ENCODE data around the gene PEX3.
A peak's percentile ranks its signal among the peaks of the same experiment; 100 is the strongest.
"Not testable (repeated sequence)": the region's sequence is repeated elsewhere in the genome, so short reads cannot be mapped to it uniquely, and the experiment has no call there.

Gene PEX3

DNA sequence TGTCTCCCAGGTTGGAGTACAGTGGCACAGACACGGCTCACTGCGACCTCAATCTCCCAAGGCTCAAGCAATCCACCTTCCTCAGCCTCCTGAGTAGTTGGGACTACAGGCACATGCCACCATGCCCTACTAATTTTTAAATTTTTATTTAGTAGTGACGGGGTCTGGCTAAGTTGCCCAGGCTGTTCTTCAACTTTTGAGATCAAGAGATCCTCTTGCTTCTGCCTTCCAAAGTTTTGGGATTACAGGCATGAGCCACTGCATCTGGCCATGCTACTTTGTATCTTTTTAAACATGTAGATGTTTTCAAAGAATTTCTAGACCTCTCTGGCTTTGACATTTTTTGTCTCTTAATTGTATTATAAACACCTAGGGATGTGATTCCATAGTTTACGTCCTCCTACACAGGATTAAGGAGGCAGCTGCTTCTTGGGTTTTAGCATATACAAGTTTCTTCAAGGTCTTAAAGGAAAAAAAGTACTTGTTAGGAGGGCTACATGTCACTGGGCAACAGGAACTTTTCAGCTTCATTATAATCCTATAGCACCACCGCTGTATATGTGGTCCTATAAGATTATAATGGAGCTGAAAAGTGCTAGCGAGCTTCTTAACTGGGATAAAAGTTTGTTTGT lies 1.4 kb upstream of the PEX3 start:
- DNase-seq, result peak in 1 of 6 experiments; percentile 19

DNA sequence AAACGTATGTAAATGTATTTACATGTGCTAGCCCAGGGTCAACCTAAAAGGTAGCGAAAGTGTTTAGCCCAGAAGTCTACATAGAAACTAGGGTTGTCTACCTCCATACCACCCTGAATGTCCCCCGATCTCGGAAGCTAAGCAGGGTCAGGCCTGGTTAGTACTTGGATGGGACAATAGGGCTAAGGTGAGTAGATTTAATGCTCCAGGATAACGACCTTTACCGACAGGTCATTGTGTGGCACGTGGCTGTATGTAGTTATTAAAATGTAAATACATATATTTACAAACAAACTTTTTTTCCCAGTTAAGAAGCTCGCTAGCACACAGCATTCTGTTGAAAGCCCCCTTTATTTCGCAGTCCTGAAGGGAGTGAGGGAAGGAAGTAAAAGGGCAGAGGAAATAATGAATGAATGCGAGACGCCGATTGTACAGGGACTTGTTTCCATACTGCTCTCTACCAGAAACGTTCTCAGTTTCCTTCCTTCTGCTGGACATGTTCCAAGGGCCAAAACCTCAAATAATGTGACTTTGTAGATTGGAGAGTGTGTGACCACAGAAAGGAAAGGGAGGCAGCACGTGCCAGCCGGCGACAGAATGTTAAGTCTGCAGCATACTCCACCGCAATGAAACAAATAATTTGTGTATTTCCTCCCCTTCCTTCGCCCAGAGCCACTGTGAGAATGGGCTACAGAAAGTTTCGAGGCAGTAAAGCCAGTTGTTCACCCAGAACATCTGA lies 722 bp upstream of the PEX3 start:
- DNase-seq, result peak in 5 of 6 experiments; percentile 1 to 35 (median 17)

DNA sequence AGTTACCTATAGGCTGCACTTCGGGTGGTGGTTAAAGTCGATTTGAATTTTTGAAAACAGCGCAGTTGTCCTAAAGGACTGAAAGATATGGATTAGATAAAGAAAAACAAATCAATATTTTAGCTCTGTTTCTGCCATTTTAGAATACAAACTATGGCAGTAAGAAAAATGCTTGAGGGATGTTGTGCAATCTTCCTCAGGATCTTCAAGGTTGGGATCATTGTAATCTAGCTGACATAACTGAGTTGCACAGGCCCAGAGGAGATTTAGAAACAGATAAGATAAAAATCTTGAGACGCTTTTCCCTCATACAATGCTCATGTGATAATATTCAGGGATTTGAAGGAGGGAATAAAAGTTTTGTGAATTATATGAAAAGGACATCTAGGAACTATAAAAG lies 926 bp downstream of the PEX3 start:
- DNase-seq, result no peak

DNA sequence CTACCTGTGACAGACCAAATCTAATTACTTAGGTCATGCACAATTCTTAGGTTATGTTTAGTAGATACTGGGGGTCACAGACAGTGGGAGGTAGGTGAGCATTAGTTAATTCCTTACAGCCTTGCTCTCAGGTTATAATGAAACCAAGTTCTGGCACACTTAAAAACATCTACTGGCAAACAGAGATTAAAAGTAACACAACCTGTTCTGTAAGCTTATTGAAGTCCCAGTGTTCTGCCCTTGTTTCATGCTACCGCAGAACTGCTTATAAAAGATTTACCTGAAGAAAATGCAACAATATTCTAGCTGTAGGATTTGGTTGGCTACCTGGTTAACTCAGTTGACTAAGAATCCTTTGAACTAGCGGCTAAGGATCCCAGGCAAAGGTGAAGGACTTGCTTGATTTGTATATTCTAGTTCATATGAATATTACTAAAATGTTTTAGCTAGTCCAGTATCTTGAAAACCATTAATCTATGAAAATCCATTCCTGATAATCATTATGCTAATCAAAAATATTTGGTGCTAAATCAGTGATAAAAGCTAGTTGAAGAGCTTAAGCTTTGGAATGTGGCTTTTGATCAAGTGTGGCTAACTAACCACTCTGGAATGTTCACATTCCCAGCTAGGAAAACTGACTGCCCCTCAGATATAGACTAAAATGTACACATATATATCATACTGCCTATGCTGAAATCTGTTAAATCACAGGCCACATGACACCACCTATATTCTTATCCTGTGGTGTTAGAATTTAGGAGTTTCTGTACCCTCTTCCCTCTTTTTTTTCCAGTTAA lies 7.2 kb downstream of the PEX3 start:
- DNase-seq, result no peak

DNA sequence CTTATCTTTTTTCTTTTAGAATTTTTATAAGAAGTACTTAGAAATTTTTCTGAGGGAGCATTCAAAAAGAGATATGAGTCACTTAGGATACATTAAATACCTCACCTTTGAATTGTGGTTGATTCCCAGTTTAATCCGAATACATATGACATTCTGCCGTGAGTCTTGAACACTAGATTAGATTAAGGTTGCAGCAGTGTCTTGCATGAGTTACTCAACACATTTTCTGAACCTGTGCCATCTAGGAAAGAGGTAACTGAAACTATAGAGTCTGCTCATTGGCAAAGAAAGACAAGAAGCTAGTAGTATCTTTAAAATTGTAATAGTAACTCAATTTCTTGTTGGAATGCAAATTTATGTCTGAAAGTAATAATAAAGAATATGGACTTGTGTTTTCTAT lies 14.9 kb downstream of the PEX3 start:
- DNase-seq, result no peak

DNA sequence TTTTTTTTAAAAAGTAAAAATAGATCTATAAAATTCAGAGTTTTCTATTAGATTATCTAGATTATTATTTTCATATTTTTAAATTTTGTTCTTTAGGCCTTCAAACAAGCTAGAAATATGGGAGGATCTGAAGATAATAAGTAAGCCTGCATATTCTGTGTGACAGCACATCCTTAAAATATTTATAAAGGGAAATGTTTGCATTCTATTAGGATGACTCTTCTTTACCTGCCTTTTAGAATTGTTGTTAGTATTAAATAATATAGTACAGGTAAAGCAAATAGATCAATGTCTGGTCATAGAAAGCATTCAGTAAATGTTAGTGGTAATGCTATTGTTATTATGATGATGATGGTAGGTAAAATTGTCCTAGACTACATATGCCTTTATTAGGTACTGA lies 17.4 kb downstream of the PEX3 start:
- DNase-seq, result no peak

DNA sequence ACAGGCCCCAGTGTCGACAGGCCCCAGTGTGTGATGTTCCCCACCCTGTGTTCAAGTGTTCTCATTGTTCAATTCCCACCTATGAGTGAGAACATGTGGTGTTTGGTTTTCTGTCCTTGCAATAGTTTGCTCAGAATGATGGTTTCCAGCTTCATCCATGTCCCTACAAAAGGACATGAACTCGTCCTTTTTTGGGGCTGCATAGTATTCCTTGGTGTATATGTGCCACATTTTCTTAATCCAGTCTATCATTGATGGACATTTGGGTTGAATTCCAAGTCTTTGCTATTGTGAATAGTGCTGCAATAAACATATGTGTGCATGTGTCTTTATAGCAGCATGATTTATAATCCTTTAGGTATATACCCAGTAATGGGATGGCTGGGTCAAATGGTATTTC lies 18.2 kb downstream of the PEX3 start:
- DNase-seq, result not testable (repeated sequence)

DNA sequence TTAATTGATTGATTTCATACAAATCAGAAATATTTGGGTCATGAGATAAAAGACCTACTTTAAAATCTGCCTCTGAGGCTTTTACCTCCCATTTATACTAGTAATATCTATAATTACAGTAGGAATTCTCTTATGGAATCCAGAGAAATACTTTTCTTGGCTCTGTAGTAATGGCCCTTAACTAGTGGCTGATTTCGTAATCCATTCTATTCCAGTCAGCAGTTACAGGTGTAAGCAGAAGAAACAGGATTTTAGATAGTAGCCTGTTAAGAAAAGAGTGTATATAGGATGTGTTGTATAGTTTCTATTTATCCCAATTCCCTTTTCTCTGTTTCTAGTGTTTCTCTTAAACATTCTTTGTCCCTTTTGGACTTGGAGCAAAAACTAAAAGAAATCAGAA lies 21.2 kb downstream of the PEX3 start:
- no peak for DNase-seq

DNA sequence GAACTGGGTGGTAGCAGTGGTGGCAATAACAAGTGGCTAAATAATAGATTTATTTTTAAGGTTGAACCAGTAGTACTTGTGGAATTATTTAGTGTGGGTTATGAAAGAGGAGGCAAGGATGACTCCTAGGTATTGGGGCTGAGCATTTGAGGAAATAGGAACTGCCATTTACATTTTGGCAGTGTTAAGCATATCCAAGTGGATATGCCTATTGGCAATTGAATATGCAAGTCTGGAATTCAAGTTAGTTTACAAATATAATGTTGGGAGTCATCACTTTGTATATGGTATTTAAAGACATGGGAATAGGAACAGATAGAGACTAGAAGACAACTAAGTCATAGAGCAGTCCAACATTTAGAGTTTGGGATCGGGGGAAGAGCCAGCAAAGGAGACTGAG lies 25.9 kb downstream of the PEX3 start:
- no peak for DNase-seq

DNA sequence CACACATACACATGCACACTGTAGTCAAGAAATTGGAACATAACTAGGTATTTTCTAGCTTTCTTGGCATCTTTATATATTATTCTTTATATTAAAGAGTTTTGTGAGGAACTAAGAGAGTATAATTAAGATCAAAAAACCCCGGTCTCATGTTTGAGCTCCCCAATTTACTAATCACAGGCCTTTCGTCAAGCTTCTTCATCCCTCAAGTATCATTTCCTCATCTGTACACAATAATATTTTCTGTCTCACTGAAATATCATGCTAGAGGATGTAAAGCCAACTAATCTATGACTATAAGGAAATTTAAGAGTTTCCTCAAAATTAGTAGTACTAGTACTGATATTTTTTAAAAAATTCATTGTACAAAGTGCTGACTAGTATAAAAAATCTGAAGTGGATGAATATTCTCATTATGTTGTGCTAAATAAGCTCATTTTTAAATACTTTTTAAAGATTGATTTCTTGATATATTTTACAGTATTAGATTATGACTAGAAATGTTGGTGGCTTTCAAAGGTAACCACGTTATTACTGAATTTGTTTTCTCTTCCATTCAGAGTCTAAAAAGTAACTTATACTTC lies 28.0 kb downstream of the PEX3 start:
- no peak for DNase-seq

DNA sequence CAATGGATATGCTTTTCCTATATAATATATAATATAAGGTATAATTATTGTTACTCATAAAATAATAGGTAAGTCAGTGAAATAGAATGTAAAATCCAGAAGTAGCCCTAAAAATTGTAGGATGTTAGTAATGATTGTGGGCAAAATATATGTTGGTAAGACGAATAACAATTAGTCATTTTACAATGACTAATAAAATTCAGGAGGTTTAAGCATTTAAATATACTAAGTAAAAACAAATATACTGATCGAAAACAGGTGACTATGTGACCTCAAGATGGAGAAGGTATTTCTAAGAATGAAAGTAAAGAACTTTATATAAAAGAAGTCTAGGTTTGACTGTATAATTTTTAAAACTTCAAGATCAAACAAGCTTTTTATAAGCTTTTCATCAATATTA lies 32.0 kb downstream of the PEX3 start:
- DNase-seq, result no peak

DNA sequence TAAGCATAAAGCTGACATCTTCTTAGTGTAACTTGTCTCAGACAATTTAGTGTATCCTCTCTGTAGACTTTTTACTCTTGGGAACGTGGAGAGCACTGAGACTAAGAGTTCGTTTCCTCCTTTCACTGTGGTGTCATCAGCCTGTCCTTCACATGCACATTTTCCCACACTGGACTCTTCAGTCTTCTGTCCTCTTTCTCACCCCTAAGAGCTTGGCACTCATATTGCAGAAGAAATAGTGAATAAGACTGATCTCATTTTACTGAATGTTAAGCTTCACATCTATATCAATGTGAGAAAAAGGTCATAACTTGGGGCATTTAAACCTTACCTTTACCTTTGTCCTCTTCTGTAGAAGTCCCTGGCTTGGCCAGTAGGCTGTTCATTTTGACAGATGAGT lies 35.4 kb downstream of the PEX3 start:
- DNase-seq, result no peak

DNA sequence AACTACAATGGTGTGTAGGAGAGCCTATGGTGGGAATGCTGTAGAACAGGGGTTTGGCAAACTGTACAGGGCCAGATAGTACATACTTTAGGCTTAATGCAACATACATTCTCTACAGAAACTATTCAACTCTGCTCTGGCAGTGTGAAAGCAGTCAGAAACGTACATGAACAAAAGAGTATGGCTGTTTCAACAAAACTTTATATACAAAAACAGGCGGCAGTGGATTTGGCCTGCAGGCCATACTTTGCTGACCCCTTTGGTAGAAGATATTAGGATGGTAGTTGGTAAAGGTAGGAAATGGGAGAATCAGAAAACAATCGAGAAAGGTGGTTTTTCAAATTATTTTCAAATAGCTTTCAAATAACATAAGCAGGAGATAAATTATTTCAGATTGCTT lies 36.1 kb downstream of the PEX3 start:
- DNase-seq, result no peak

DNA sequence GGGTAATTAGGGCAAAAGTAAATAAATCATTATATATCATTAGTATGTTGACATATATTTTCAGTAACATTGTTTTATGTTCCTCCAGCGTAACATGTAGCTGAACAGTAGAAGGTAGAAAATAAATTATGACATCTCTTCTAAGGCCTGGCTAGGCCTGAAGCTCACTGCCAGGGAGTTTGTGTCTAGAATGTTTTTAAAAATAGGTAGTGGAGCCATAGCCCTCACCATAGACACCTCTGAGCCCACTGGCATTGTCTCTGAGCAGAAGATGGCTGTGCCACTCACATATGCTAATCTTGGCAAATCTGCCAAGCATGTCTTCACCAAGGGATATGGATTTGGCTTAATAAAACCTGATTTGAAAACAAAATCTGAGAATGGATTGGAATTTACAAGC lies 39.6 kb downstream of the PEX3 start:
- no peak for DNase-seq

DNA sequence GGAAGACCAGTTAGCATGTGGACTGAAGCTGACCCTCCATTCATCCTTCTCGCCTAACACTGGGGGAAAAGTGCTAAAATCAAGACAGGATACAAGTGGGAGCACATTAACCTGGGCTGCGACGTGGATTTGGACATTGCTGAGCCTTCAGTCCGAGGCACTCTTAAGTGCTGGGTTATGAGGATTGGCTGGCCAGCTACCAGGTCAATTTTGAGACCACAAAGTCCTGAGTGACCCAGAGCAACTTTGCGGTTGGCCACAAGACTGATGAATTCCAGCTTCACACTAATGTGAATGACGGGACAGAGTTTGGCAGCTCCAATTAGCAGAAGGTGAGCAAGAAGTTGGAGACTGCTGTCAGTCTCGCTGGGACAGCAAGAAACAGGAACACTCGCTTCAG lies 40.2 kb downstream of the PEX3 start:
- DNase-seq, result no peak

DNA sequence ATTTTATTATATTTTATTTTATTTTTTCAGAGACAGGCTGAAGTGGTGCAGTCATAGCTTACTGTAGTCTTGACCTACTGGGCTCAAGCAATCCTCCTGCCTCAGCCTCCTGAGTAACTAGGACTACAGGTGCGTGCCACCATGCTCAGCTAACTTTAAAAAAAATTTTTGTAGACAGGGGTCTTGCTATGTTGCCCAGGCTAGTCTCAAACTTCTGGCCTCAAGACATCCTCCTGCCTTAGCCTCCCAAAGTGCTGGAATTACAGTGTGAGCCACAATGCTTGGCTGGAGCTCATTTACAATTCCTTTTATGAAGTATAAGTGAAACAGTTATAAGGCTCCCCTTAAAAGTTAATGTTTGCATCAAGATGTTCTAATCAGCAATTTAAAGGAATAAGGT lies 46.4 kb downstream of the PEX3 start:
- DNase-seq, result no peak

DNA sequence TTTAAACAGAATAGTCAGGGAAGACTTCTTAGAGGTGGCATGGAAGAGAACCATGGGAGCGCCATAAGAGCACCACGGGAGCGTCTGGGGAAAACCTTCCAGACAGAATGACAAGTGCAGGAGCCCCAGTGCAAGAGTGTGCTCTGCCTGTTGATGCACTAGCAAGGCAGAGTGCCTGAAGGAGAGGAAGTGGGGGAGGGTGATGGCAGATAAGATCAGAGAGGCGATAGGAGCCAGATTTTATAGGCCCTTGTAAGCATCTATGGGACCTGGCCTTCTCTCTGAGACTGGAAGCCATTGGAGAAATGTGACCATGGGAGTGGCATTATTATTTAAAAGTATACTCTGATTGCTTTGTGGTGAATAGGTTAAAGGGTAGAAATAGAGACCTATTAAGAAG lies 47.8 kb downstream of the PEX3 start:
- DNase-seq, result peak in 4 of 6 experiments; percentile 17 to 31 (median 24)

DNA sequence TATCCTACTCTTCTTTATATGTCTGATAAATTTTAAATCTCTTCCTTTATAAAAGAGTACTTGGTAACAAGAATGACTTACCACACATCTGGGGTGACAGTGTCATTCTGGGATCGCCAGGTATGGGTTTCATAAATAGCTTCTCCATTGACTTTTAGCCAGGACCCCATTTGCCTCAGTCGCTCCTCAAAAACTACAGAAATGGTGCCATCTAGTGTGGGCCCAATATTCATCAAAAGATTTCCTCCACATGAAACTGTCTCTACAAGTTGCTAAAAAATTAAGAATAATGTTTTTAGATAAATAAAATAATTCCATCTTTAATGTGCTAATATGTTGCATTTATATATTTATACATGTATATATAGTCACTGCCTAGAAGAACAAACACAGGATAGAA lies 51.2 kb downstream of the PEX3 start:
- no peak for DNase-seq

DNA sequence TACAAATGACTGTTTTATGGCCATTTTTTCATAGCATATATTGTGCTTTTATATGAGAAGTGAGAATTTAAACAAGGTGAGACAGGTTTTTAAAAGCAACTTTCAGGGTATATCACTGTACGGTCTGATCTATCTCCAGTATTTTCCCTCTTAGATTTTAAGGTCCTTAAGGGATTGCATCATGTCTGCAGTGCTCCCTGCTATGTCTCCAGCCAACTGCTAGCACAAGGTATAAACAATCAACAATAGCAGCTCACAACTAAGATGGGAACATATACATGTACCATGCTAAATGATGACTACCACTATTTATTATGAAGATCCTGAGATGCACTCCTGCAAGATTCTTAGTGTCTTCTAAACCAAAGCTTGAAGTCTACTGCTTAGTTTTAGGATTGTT lies 53.8 kb downstream of the PEX3 start:
- no peak for DNase-seq

DNA sequence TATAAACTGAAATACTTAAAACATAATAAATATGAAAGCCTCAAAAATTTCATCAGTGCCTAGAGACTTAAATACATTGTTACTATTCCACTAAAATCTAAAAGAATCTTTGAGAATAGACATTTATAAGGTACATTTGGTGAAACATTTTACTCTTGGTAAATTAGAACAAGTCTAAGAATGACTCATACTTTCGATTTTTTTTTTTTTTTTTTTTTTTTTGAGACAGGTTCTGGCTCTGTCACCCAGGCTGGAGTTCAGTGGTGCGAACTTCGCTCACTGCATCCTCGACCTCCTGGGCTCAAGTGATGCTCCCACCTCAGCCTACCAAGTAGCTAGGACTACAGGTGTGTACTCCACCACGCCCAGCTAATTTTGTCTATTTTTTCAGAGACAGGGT lies 54.5 kb downstream of the PEX3 start:
- no peak for DNase-seq

DNA sequence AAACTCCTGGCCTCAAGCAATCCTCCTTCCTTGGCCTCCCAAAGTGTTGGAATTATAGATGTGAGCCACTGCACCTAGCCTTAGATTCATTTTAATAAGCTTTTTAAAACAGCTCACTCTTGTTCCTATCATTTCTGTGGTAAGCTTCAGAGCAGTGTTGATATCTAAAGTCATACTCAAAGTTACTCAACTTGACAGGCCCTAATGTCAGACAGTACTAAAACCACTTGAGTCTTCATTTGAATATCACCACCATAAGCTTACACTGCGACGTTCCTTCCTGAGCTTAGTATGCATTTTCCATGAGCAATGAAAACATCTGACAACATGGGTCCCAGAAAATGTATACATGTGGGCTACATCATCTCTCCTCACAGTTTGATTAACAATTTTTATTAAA lies 54.9 kb downstream of the PEX3 start:
- no peak for DNase-seq

DNA sequence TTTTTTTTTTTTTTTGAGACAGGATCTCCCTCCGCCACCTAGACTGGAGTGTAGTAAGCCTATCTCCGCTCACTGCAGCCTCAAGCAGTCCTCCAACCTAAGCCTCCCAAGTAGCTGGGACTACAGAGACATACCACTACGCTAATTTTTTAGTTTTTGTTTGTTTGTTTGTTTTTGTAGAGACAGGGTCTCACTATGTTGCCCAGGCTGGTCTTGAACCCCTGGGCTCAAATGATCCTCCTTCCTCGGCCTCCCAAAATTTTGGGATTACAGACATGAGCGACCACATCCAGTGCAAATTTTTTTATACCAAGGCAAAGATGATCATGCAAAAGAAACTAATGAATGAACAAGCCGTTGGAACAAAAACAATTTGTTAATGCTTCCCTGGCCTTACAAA lies 55.6 kb downstream of the PEX3 start:
- no peak for DNase-seq

DNA sequence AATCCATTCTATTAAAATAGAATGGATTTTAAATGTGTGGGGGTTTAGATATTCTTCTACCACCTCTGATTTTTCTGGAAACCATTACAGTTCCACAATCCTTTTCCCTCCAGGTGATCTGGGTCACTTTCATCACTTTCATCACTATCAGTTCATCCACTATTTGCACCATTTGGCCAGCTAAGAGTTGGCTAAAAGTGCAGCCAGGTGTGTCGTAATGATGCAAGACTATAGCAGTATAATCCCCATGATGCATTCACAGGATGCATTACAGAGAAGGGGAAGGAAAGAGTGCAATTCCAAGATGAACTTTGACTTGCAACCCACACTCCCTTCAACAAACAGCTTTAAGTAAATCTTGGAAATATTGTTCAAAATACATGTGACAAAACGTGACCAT lies 56.0 kb downstream of the PEX3 start:
- no peak for DNase-seq

Measured in stimulated activated naive CD4-positive, alpha-beta T cell (primary cell).